Cerebellar nuclear complex (tissue), 1 donor: ENCODE measurements around the gene ISY1.

Experiments used
- DNase-seq, 2 experiments: peaks; one replicate each; lab custom pipeline; 2025; lab: John Stamatoyannopoulos, UW

Gene ISY1

GRCh38 chr3:129087138-129087702 lies 73.6 kb downstream of the ISY1 start:
- no peak for DNase-seq

- no peak for DNase-seq
Measured at GRCh38 chr3:129085818-129086217, 75.0 kb downstream of the ISY1 start.

GRCh38 chr3:129085165-129085715 lies 75.6 kb downstream of the ISY1 start:
- no peak for DNase-seq

- DNase-seq, result no peak
Measured at GRCh38 chr3:129084501-129084900, 76.4 kb downstream of the ISY1 start.

- no peak for DNase-seq
Measured at GRCh38 chr3:129082026-129082425, 78.8 kb downstream of the ISY1 start.

- no peak for DNase-seq
Measured at GRCh38 chr3:129081503-129081902, 79.4 kb downstream of the ISY1 start.

GRCh38 chr3:129078510-129078909 lies 82.4 kb downstream of the ISY1 start:
- no peak for DNase-seq
